CD4-positive, alpha-beta T cell treated with Interleukin-4 for 1 hour (primary cell): Measurements from ENCODE around the gene EPHB6.

Experiments used
- DNase-seq, 2 donors: peaks; one replicate each; pipeline ENCODE4 v3.0.0-alpha.2; 2020 to 2022

The EPHB6 gene

DNA sequence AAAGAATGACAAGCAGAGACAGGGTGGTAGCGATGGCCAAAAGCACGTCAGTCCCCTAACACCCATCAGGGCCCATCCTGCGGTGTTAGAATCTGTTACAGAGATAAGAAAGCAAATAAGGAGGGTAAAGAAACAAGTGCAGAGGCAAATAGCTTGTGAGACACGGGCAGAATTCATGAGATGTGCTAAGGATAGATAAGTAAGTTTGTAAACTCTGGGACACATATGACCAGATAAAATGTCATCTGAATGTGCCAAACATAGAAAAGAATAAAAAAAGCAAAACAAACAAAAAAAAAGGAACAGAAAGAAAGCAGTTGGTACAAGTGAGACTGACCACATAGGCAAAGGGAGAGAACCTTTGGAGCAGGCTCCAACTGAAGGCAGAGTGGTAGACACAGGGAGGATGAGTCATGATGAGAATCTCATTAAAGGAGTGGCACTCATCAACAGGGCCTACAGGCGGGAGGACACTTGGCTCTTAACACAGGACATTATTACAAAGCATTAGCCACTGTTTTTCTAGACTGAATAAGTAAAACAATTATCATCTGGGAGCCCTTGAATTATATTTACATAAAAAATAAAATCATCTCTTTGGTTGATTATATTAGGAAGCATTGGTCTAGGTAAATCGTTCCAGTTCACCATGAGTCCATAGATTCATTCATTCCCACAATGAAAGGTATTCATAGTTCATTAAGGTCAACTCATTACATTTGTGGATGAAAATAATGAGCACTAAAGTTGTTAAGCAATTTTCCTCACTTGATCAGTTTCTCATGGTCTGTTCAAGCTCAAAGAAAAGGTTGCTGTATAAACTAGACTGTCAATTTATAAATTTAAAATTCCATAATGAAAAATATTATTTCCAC lies 21.5 kb upstream of the EPHB6 start:
- DNase-seq = no peak

DNA sequence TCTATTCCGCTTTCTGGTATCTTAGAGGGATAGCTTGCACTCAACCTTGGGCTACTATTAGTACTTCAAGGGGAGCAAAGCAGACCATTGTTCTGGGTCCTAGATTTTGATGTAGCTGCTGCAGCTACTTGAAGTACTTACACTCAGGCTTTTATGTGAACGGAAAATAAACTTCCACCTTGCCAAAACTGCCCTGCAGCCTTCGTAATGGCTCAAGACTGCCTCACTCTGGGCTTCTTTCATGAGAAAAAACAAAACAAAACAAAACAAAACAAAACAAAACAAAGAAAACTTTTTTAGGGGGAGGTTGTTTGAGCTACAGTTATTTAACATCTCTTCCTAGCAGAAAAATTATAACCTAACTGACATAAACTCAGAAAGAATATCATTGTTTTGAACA lies 19.4 kb upstream of the EPHB6 start:
- DNase-seq = peak in 1 of 2 donors; percentile 45

DNA sequence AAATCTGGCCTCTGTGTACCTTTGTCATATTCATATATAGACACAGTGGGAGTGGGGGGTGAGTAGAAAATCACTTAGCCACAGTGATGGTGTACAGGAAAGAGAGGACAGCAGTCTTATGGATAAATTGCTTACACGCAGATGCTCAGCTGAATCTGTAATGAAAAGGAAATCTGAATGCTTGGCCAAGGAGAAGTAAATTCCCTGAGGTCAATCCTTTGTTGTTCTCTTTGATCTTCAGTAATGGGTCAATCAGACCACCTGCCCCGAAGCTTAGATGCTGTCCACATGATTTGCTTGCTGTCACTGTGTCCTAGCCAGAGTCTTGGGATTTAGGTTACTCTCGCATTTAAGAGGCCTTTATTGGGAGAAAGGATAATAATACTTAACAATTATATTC lies 18.4 kb upstream of the EPHB6 start:
- no peak for DNase-seq

DNA sequence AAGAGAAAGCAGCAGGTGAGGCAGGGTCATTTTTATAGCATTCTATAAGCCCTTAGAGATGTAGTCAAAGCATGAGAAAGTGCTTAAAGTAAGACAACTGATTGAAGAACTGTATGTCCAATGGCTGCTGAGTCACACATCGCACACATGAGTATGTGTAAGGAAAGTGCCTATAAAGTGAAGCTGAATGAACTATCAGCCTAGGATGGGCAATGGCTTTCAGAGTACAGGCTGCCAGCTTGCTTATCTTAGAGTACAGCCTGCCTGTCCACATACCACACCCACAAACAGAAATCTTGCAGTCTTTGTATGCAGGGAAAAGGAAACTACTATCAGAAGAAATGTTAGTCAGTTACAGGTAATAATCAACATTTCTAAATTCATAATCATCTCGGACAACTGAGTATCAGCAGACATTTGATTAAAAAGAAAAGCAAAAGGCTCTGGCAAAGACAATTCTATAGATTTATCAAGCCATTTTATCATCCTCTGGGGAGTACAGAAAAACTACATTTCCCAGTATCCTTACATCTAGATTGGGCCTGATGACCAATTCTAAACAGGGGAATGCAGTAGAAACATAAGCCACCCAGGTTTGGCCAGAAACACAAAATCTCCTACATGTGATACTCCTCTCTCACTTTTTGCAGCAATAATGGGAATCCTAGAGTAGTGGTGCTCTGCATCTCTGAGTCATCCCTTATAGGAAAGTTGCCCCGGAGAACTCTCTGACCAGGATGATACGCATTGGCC lies 16.2 kb upstream of the EPHB6 start:
- no peak for DNase-seq

DNA sequence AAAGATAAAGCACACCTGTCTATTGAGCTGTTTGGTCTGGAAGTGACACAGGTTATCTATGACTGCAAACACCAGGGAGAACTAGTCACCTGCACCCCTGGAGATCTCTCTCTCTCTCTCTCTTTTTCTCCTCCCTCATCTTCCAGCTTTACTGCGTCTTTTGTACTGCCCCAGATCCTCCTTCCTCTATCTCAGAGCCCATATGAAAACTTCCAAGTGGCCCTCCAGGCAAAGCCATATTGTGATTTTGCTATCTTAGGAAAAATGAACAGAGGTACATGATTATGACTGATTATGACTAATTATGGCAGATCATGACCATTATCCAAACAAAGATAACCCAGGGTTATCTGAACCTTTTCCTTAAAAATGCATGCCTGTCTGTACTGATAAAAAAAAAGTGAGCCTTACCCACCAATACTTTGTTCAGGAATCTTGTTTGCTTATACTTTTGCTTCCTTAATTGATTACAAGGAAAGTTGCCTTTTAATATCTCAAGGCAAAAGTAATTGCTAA lies 12.6 kb upstream of the EPHB6 start:
- no peak for DNase-seq

DNA sequence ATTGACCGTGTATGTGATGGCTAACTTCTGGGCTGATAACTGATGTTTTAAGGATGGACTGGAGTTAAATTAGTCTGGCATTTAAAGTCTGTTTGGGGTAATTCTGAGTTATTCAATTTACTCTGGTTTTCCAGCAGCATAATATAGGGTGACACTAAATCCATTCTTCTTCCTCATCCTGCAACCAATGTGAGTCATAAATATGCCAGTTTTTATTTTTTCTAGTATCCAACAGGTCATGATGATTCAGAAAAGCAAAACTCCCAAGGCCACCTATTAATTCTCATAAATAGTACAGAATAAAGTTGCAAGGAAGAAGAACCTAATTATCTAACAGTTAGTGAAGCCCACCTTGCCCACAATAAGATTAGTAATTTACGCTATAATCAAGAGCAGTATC lies 7.5 kb upstream of the EPHB6 start:
- DNase-seq = no peak

DNA sequence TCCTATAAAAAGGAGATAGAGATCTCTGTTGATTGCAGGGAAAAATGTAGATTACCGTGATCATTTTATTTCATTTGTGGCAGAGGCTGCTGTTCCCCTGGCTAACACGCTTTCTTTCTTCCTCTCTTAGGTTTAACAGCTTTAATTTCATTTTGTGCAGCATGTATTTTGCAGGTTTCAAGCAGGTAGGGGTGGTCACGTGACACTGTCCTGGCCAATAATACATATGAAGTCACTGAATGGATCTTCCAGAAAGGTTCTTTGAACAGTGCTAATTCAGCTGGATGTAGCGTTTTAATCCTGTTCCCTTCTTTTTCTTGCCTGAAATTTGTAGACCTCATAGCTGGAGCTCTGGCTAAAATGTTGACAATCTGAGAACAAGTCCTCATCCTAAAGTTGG lies 3.6 kb upstream of the EPHB6 start:
- DNase-seq = no peak

DNA sequence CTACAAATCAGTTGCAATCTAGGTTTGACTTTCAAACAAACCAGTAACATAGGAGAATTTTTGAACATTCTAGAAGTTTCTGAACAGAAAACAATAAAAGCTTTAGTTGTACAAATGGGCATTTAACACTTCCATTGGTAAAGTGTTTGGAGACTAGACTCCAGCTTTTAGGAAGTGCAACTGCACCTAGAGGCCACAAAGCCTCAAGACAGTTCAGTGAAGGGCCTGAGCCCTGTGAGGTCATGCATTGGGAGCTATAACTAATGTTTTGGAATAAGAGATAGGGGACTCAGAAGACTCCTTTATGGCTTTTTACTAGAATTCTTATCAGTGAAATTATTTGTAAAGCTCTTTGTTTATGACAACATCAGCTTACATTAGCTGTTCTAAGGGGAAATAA lies 3.0 kb upstream of the EPHB6 start:
- DNase-seq = no peak

DNA sequence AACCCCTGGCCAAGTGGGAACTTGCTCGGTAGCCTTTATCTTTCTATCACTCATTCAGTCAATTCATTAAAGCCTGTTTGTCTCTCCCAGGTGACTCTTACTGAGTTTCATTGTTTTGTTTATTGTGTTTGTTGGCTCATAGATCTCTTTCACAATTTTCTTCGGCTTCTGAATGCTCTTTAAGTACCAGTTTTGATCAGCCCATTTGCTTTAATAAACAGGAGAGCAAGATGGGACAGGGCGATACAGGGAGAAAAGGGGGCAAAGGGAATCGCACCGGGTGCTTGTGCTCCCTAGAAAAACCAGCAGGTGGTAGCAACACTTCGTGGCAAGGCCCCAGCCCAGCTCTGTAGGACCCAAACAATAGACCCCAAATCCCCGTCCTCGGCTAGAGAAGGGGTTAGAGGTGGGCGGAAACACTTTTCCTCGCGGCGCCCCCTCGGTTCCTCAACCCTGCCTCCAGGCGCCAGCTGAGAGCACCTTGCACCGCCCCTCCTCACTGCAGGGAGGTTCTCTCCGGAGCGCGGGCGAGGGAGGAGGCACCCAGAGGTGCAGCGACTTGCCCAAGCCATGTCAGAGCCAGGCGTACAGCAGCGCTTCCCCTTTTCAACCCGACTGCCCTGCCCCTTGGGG lies 1.0 kb upstream of the EPHB6 start:
- peak; percentile 72 to 73 for DNase-seq

DNA sequence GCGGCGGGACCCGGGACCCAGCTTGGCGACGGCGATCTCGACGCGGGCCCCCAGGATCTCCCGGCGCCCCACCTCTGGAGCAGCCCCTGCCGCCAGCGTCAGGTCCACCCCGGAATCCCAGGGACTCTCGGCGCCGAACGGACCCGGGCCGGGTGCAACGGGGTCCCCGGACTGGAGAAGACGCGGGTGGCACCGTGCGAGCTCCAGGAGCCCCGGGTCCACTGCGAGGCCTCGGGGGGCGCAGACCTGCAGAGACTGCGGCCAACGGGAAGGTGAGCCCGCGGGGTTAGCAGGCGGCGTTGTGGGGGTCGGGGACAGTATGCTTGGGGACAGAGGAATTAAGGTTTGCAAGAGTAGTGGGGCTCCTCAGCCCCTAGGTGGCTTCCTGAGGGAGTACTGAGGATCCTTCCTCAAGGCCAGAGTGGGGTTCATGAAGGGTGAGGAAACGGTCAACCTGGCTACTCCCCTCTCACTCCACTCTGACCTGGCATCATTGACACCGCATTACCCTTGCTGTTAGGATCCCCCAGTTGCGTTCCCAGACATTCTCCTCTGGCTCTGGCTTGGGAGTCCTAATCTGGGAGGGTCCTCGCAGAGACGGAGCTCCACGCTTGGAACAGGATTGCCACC lies 353 bp downstream of the EPHB6 start:
- no peak for DNase-seq

DNA sequence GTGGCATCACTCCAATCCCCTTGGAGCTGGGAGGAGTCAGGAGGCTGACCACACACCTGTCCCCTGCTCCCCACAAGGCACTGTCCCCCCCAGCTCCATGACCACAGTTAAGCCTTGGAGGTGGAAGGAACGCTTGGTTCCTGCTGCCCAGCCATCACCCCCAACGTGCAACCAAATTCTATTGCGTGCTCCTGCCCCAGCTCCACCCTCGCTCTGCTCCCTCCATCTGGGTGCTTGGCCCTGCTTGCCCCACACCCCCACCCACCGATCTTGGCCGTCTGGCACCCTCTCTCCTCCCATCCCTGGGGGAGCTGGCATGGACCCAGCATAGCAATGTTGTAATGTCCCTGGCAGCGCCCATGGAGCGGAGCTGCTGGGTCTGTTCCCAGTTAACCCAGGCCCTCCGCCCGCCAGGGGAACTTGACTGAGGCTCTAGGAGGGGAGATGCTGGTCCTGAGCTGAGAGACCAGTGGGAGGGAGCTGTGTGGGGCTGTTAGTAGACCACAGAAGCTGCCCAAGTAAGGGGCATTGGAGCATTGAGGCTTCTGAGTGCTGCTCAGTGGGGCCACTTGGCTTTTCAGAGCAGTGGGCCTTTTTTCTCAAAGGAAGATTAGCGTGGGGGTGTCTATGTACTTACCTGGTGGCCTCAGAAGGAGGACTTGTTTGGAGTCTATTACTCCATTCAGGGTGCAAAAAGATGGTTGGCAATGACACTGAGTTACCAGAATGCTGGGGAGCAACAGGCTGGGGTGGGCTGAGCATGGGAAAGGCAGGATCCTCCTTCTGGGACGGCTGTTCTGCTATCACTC lies 1.1 kb downstream of the EPHB6 start:
- no peak for DNase-seq

DNA sequence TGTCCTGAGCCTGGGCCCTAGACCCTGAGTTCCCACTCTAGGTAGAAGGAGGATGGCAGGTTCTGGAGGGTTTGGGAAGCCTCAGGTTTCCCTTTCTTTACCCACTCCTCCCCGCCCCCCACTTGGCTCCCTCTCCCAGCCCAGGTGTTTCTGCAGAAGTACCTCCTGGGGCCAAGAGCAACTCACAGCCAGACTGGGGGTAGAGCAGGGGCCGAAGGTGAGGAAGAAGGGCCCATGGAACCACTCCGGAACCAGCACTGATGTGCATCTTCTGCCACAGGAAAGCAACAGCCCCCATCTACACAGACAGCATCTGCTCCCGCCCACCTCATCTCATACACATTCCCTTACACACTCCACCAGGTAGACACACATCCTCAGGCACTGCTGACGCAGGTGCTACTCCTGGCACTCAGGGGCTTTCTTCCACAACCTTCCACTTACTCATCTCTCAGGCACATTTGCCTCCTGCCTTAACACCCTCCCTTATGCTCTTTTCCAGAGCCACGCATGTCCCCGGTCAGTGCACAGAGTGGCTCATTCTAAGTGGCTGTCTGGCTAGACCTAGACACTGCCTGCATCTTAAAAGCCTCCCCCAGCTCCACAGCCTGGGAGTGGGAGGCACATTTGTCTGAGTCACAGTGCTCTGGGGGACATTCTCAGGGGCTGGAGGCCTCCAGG lies 1.8 kb downstream of the EPHB6 start:
- DNase-seq = no peak

DNA sequence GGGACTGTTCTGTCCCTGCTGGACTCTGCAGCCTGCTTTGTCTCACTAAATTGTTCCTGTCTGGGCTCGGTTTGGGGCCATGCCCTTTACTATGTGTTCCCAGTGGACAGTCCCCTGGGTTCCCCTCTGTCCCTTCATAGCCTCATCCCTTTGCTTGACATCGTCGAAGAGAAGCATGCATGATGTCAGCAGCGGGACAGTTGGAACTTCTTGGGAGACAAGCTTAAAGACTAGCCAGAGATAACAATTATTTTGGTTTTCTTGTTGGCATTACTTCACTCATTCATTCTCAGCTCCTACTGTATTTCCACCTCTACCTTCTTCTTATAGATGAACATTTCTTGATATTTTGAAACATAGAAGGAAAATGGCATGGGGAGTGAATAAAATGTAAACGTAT lies 2.7 kb downstream of the EPHB6 start:
- DNase-seq = no peak

DNA sequence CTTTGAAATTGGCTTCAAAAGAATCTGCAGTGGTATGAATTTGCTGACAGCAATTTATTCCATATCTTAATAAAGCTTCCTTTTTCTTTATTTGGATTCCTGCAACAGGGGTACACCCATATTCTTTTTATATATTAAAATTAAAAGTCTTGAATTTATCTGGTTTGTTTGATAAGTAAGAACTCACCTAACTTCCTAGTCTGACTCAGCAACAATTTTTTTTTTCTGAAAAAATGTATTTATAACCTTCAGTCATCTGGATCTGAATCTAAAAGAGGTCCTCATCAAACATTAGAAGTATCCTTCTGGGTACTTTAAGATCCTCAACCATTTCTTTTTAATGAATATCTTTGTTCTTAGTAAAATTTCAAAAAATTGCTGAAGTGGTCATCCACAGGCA lies 4.5 kb downstream of the EPHB6 start:
- DNase-seq = no peak

DNA sequence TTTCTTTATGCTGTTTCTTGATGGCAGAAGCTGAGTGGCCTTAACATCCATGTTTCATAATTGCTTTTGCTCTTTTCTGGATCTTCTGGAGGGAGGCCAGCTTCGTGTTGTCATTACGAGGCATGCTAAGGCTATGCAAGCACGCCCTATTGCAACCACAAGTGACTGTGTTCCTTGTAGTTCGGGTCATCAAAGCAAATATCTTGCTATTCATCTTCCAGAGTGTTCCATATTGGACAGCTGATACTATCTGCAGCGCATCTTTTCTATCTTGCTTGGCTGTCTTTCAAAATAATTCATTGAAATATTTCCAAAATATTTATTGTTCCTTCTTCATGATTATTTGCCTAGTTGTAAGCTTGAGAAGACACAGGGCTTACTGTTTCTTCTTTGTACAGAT lies 5.0 kb downstream of the EPHB6 start:
- DNase-seq = no peak

DNA sequence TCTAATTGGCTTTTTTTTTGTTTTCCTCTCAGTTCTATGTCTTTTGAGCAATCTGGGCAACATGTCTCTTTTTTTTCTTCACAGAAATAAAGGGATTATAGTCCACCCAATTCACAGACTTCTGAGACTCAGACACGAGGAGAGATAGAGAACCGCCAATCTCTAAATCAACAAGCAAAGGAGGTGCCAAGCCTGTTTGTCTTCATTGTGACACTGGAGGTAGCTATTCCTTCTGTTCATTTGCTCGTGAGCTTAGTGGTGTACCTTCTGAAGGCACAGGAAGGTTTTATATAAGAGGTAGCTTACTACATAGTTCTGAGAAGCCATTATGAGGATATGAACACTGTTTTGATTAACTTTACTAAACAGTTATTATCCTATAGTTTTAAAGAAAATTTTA lies 6.1 kb downstream of the EPHB6 start:
- no peak for DNase-seq

DNA sequence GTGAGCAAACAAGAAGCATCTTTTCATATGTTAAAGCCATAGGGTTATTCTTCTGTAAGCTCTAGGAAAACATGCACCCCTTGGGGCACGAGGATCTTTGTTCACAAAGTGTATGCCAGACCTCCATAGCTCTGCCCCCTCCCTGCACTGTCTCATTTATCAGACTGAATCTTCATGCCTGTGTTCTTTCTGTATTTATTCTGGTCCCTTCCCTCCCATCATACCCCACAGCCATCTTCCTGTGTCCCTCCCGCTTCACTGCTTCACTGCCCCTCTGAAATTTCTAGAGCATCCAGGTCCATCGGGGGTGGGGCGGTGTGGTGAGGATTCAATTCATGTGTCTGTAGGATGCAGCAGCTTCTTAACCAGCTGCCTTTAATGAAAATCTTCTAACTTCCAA lies 7.5 kb downstream of the EPHB6 start:
- DNase-seq = no peak

DNA sequence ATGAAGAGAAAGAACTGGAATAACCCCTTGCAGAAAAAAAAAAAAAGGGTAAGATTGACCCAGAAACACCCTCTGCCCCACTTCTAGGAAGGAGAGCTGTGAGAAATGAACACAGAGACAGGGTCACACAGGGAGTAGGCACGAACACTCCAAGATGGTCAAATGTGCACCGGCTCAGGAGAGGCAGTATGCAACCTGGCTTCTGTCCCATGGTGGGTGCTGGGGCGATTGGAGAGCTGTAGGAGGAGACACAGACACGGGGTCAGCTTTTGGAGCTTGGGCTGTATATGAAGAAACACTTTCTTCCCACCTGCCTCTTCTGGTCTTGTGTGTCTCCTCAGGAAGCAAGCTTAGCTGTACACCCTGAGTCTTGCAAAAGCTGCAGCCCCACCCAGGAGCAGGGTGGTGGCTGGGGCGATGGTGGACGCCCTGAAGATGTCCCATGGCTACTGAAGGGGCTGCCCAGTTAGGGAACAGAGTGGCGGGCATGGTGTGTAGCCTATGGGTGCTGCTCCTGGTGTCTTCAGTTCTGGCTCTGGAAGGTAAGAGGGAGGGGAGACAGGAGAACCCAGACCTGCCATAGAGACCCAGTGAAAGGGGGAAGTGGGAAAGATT lies 8.0 kb downstream of the EPHB6 start:
- DNase-seq = no peak

DNA sequence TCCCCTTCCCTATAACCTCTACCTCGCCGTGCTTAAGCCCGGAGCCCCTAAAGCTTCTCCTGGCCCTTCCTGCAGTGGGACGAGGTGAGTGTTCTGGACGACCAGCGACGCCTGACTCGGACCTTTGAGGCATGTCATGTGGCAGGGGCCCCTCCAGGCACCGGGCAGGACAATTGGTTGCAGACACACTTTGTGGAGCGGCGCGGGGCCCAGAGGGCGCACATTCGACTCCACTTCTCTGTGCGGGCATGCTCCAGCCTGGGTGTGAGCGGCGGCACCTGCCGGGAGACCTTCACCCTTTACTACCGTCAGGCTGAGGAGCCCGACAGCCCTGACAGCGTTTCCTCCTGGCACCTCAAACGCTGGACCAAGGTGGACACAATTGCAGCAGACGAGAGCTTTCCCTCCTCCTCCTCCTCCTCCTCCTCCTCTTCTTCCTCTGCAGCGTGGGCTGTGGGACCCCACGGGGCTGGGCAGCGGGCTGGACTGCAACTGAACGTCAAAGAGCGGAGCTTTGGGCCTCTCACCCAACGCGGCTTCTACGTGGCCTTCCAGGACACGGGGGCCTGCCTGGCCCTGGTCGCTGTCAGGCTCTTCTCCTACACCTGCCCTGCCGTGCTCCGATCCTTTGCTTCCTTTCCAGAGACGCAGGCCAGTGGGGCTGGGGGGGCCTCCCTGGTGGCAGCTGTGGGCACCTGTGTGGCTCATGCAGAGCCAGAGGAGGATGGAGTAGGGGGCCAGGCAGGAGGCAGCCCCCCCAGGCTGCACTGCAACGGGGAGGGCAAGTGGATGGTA lies 9.2 kb downstream of the EPHB6 start:
- DNase-seq = no peak

DNA sequence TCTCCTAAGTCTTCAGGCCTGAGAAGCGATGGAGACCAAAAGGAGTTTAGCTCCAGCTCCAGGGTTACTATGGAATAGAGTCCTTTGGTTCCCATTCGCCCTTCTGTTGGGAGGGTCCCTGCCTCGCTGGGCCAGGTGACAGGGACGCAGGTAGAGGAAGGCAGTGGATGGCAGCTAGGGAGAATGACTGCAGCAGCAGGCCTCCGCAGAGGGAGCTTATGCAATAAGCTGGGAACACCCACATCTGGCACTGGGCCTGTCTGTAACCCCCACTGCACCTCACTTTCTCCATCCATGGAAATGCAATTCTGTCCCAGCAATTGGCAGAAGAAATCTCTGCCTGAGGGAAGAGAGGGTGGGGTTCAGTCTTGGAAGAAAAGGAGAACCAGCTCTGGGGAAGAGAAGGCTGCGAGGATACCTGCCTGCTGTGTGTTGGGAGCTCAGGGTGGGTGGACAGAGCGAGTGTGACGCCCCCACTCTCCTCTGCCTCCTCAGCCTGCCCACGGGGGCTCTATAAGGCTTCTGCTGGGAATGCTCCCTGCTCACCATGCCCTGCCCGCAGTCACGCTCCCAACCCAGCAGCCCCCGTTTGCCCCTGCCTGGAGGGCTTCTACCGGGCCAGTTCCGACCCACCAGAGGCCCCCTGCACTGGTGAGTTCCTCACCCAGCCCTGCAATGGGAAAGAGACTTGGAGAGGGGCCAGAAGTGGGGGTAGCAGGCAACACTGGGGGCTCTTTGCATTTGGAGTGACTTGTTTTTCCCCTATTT lies 10.3 kb downstream of the EPHB6 start:
- DNase-seq = no peak
